K562 (cell line): Measurements from ENCODE around the gene MESP1. TPM values are rescaled to one million over a fixed set of nuclear protein-coding genes. Genes with fewer than 3 reads are reported as not detected.
A peak's percentile ranks its signal among the peaks of the same experiment; 100 is the strongest.

Experiments
- CTBP1 ChIP-seq: fragments of 450-650 bp; IDR thresholded peaks from 2 replicates; pipeline ENCODE4 v1.6.1; 2016; ENCODE audit warnings: borderline replicate concordance
- FOXK2 ChIP-seq, 2 experiments: fragments of 450-650 bp; IDR thresholded peaks in 1 of 2; conservative IDR thresholded peaks in 1 of 2; 2 replicates each; pipeline ENCODE4 v1.6.1; 2016; ENCODE audit warnings: low read depth in 2 of 2, mild to moderate bottlenecking in 1 of 2
- L3MBTL2 ChIP-seq: fragments of 450-650 bp; IDR thresholded peaks from 2 replicates; pipeline ENCODE4 v1.6.1; 2016; ENCODE audit warnings: mild to moderate bottlenecking, moderate library complexity
- MBD2 ChIP-seq: sonication (generic); IDR thresholded peaks from 2 replicates; pipeline ENCODE4 v1.6.1; 2016; ENCODE audit warnings: low read depth, borderline replicate concordance
- NR2C1 ChIP-seq, 2 experiments: fragments of 450-650 bp; IDR thresholded peaks; 2 replicates each; pipeline ENCODE4 v1.6.1; 2017; ENCODE audit warnings: mild to moderate bottlenecking in 2 of 2, antibody characterized with exemption in 1 of 2, inconsistent platforms in 1 of 2, missing compliant biosample characterization in 1 of 2, missing genetic modification characterization in 1 of 2
- NR4A1 ChIP-seq, 2 experiments: fragments of 250-450 bp in 1 of 2; fragments of 450-650 bp in 1 of 2; sonication (Bioruptor Pico) in 1 of 2; IDR thresholded peaks; 2 replicates each; pipeline versions ENCODE4 v1.4.0 to v1.6.1; 2016 to 2020; ENCODE audit warnings: mild to moderate bottlenecking in 2 of 2, missing compliant biosample characterization in 1 of 2, missing genetic modification characterization in 1 of 2, moderate library complexity in 1 of 2
- POLR2B ChIP-seq: fragments of 450-650 bp; IDR thresholded peaks from 2 replicates; pipeline ENCODE4 v1.6.1; 2018; ENCODE audit warnings: low read depth; ENCODE audit not compliant: partially characterized antibody
- POLR3A ChIP-seq: IDR thresholded peaks from 2 replicates; pipeline ENCODE4 v1.6.1; 2011; ENCODE audit warnings: borderline replicate concordance, mild to moderate bottlenecking, moderate library complexity; ENCODE audit not compliant: insufficient read length, insufficient read depth; ENCODE audit errors: extremely low read depth
- SMC3 ChIP-seq: conservative IDR thresholded peaks from 2 replicates; pipeline ENCODE4 v1.6.1; 2011; ENCODE audit warnings: low read depth, low read length, improper control_type of control experiment; ENCODE audit not compliant: insufficient read depth
- ZNF146 ChIP-seq: IDR thresholded peaks from one replicate; pipeline ENCODE4 v1.6.1; 2018; ENCODE audit warnings: missing compliant biosample characterization; ENCODE audit not compliant: unreplicated experiment
- ZNF75A ChIP-seq: fragments of 450-650 bp; formaldehyde crosslinking; IDR thresholded peaks from 2 replicates; pipeline ENCODE4 v1.4.0; 2020; ENCODE audit warnings: mild to moderate bottlenecking
- polyA plus RNA-seq, 8 experiments: library from polyadenylated mRNA; depleted of rRNA in 4 of 8; stranded (reverse) in 5 of 8; unstranded in 3 of 8; fragments of >200 nt; fragmentation: Nextera tagmentation in 2 of 8; fragmentation: Illumina TruSeq in 1 of 8; extraction: Ambion mirVana in 2 of 8; extraction: Trizol in 1 of 8; gene quantifications; 2 replicates each; pipeline versions ENCODE4 v1.2.1 to v1.2.3, GENCODE V29; 2011 to 2014; ENCODE audit warnings: inconsistent platforms in 1 of 8, missing spikeins in 1 of 8
- total RNA-seq, 7 experiments: library from RNA; depleted of rRNA in 6 of 7; stranded (reverse); fragments of >200 nt in 6 of 7; fragmentation: Illumina TruSeq in 2 of 7; extraction: Trizol in 2 of 7; gene quantifications; 2 replicates each; pipeline versions ENCODE4 v1.2.1 to v1.2.3, GENCODE V29; 2011 to 2021; ENCODE audit warnings: low replicate concordance in 1 of 7
- TF ChIP-seq, protein P1 (sequence below), 2 experiments: fragments of 450-650 bp in 1 of 2; sonication (generic) in 1 of 2; formaldehyde crosslinking in 1 of 2; IDR thresholded peaks; 2 replicates each; pipeline versions ENCODE4 v1.7.1 to v1.9.0; 2016 to 2022; ENCODE audit warnings: inconsistent platforms in 1 of 2, mild to moderate bottlenecking in 1 of 2, missing genetic modification reagents in 1 of 2
- TF ChIP-seq, protein P2 (sequence below), 2 experiments: fragments of 450-650 bp in 1 of 2; sonication (generic) in 1 of 2; formaldehyde crosslinking; conservative IDR thresholded peaks; 2 replicates each; pipeline versions ENCODE4 v1.4.0 to v1.8.1; 2020 to 2022; ENCODE audit warnings: mild to moderate bottlenecking in 1 of 2, missing genetic modification reagents in 1 of 2
- TF ChIP-seq, protein P3 (sequence below): fragments of 450-650 bp; IDR thresholded peaks from 2 replicates; pipeline ENCODE4 v1.6.1; 2016; ENCODE audit warnings: borderline replicate concordance

MESP1 gene
- total and polyA plus RNA-seq, 9 of the 15 experiments (the other 6 are each of a cell fraction or from before 2014, with no cell fraction given), result 0.14 to 1.1 (median 0.36) TPM; not detected in 4

DNA sequence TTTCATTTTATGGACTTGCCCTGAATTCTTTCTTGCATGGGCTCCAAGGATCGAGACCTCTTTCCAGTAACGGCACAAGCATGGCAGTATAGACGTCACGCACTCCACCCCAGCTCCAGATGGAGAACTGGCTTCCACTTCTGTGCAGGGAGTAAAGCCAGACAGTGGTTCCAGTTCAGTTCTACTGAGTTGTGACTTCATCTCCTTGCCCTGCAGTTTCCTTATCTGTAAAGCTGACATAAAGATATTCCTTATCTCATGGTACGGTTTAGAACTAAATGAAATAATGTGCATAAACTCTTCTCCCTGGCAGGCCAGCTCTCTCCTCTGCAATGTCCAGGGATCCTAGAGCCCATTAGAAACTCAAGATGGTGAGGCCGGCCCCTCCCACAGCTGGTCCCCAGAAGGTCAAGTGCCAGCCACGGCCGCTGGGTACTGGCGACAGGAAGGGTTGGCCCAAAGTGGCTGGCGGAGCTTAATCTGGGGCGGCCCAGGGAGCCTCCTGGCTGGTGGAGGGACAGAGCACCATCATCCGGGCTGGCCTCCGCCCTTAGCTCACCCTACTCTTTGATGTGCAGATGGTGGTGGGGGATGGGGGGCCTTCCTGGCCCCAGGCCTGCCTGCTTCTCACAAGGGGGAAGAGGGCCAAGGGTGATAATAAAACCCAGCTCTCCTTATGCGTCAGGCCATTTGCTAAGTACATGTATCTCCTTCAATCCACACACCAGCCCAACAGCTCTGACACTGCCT lies 32.2 kb upstream of the MESP1 start (continued):
- TF ChIP-seq, protein P1, sequence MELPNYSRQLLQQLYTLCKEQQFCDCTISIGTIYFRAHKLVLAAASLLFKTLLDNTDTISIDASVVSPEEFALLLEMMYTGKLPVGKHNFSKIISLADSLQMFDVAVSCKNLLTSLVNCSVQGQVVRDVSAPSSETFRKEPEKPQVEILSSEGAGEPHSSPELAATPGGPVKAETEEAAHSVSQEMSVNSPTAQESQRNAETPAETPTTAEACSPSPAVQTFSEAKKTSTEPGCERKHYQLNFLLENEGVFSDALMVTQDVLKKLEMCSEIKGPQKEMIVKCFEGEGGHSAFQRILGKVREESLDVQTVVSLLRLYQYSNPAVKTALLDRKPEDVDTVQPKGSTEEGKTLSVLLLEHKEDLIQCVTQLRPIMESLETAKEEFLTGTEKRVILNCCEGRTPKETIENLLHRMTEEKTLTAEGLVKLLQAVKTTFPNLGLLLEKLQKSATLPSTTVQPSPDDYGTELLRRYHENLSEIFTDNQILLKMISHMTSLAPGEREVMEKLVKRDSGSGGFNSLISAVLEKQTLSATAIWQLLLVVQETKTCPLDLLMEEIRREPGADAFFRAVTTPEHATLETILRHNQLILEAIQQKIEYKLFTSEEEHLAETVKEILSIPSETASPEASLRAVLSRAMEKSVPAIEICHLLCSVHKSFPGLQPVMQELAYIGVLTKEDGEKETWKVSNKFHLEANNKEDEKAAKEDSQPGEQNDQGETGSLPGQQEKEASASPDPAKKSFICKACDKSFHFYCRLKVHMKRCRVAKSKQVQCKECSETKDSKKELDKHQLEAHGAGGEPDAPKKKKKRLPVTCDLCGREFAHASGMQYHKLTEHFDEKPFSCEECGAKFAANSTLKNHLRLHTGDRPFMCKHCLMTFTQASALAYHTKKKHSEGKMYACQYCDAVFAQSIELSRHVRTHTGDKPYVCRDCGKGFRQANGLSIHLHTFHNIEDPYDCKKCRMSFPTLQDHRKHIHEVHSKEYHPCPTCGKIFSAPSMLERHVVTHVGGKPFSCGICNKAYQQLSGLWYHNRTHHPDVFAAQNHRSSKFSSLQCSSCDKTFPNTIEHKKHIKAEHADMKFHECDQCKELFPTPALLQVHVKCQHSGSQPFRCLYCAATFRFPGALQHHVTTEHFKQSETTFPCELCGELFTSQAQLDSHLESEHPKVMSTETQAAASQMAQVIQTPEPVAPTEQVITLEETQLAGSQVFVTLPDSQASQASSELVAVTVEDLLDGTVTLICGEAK (IDR thresholded peaks at IDR 0.05), result no peak
- TF ChIP-seq, protein P1 (CRISPR knock-in tag; IDR thresholded peaks at IDR 0.05), result no peak
- TF ChIP-seq ZNF146 (CRISPR knock-in tag) (no peak), SMC3 (no peak), FOXK2 (conservative IDR thresholded peaks at IDR 0.05 in 1 of 2, IDR thresholded peaks at IDR 0.05 in 1 of 2; ENCODE audit: low read depth in 2 of 2) (no peak), NR2C1 (IDR thresholded peaks at IDR 0.05) (no peak), NR2C1 (tag; IDR thresholded peaks at IDR 0.05) (0 out of 2 replicates have a peak, but pooled peaks have one; percentile 14), NR4A1 (CRISPR knock-in tag; IDR thresholded peaks at IDR 0.05) (no peak), NR4A1 (tag; IDR thresholded peaks at IDR 0.05) (0 out of 2 replicates have a peak, but pooled peaks have one; percentile 56), POLR3A (no peak), POLR2B (no peak), ZNF75A (CRISPR knock-in tag) (no peak), L3MBTL2 (0 out of 2 replicates have a peak, but pooled peaks have one; percentile 17), CTBP1 (peak; percentile 54; the same call in 1 of the 2 replicates), MBD2 (no peak)
- TF ChIP-seq, protein P2, sequence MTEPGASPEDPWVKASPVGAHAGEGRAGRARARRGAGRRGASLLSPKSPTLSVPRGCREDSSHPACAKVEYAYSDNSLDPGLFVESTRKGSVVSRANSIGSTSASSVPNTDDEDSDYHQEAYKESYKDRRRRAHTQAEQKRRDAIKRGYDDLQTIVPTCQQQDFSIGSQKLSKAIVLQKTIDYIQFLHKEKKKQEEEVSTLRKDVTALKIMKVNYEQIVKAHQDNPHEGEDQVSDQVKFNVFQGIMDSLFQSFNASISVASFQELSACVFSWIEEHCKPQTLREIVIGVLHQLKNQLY (CRISPR knock-in tag; conservative IDR thresholded peaks at IDR 0.05), result no peak
- TF ChIP-seq, protein P3, sequence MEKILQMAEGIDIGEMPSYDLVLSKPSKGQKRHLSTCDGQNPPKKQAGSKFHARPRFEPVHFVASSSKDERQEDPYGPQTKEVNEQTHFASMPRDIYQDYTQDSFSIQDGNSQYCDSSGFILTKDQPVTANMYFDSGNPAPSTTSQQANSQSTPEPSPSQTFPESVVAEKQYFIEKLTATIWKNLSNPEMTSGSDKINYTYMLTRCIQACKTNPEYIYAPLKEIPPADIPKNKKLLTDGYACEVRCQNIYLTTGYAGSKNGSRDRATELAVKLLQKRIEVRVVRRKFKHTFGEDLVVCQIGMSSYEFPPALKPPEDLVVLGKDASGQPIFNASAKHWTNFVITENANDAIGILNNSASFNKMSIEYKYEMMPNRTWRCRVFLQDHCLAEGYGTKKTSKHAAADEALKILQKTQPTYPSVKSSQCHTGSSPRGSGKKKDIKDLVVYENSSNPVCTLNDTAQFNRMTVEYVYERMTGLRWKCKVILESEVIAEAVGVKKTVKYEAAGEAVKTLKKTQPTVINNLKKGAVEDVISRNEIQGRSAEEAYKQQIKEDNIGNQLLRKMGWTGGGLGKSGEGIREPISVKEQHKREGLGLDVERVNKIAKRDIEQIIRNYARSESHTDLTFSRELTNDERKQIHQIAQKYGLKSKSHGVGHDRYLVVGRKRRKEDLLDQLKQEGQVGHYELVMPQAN, result no peak
